WTC11 (cell line): Measurements from ENCODE around the gene KIF17. TPM values are rescaled to one million over a fixed set of nuclear protein-coding genes. Genes with fewer than 3 reads are reported as not detected.

Experiments
- ATAC-seq: fragments of 200-7000 bp; cut with Tn5 transposase; 2 replicates; pipeline ENCODE4 v1.10.0; 2021; ENCODE audit warnings: mild to moderate bottlenecking, moderate library complexity
- CTCF ChIA-PET: fragments of 300-600 bp; sonication (Branson Sonifier 250); formaldehyde crosslinking; loops from one replicate; lab custom pipeline; 2021; ENCODE audit warnings: antibody characterized with exemption; lab: Charles Lee
- POLR2A ChIA-PET: fragments of 350-600 bp; sonication (Branson Sonifier 250); formaldehyde crosslinking; loops from one replicate; lab custom pipeline; 2021; ENCODE audit warnings: antibody characterized with exemption; lab: Charles Lee
- DNase-seq: peaks from one replicate; pipeline ENCODE4 v3.0.0; 2021; ENCODE audit warnings: low spot score
- H3K27ac Mint-ChIP-seq: 2 replicates; pipeline ENCODE4 v1.8.0; 2021; ENCODE audit warnings: mixed read lengths
- H3K27me3 Mint-ChIP-seq: 2 replicates; pipeline ENCODE4 v1.8.0; 2021; ENCODE audit warnings: low read depth, mild to moderate bottlenecking, moderate library complexity, mixed read lengths
- H3K36me3 Mint-ChIP-seq: 2 replicates; pipeline ENCODE4 v1.8.0; 2021; ENCODE audit warnings: mixed read lengths
- H3K4me1 Mint-ChIP-seq: 2 replicates; pipeline ENCODE4 v1.8.0; 2022; ENCODE audit warnings: mixed read lengths
- H3K4me3 Mint-ChIP-seq: 2 replicates; pipeline ENCODE4 v1.8.0; 2021; ENCODE audit warnings: mild to moderate bottlenecking, moderate library complexity, mixed read lengths
- H3K9me3 Mint-ChIP-seq: 2 replicates; pipeline ENCODE4 v1.8.0; 2021; ENCODE audit warnings: mixed read lengths
- AR ChIP-seq: fragments of 250-450 bp; sonication (Bioruptor Pico); IDR thresholded peaks from 2 replicates; pipeline ENCODE4 v1.9.0; 2021; ENCODE audit warnings: mild to moderate bottlenecking
- ARID4B ChIP-seq: sonication (generic); formaldehyde crosslinking; IDR thresholded peaks from 2 replicates; pipeline ENCODE4 v1.8.0; 2023; ENCODE audit warnings: missing genetic modification reagents, mild to moderate bottlenecking, borderline replicate concordance
- ATF1 ChIP-seq: sonication (generic); formaldehyde crosslinking; IDR thresholded peaks from 2 replicates; pipeline ENCODE4 v1.8.1; 2023; ENCODE audit warnings: mild to moderate bottlenecking, moderate library complexity, missing genetic modification reagents
- CBFB ChIP-seq: sonication (generic); formaldehyde crosslinking; IDR thresholded peaks from 2 replicates; pipeline ENCODE4 v1.8.1; 2022; ENCODE audit warnings: mild to moderate bottlenecking, low read depth, missing genetic modification reagents
- CREB1 ChIP-seq: sonication (generic); formaldehyde crosslinking; IDR thresholded peaks from 2 replicates; pipeline ENCODE4 v1.8.0; 2023; ENCODE audit warnings: mild to moderate bottlenecking, missing genetic modification reagents
- CREM ChIP-seq: sonication (generic); formaldehyde crosslinking; IDR thresholded peaks from 2 replicates; pipeline ENCODE4 v1.8.1; 2022; ENCODE audit warnings: mild to moderate bottlenecking, missing genetic modification reagents, moderate library complexity
- CTCF ChIP-seq: fragments of 200-600 bp; IDR thresholded peaks from 2 replicates; pipeline ENCODE4 v1.8.0; 2022; ENCODE audit warnings: antibody characterized with exemption
- E2F1 ChIP-seq: sonication (generic); formaldehyde crosslinking; IDR thresholded peaks from 2 replicates; pipeline ENCODE4 v1.8.0; 2022; ENCODE audit warnings: mild to moderate bottlenecking, missing genetic modification reagents
- ELF4 ChIP-seq: sonication (generic); formaldehyde crosslinking; IDR thresholded peaks from 2 replicates; pipeline ENCODE4 v1.8.1; 2022; ENCODE audit warnings: low read depth, mild to moderate bottlenecking, moderate library complexity, missing genetic modification reagents
- ETV6 ChIP-seq: sonication (generic); formaldehyde crosslinking; IDR thresholded peaks from 2 replicates; pipeline ENCODE4 v1.8.1; 2022; ENCODE audit warnings: mild to moderate bottlenecking, missing genetic modification reagents
- HMGA2 ChIP-seq: fragments of 250-450 bp; sonication (Bioruptor Pico); IDR thresholded peaks from 2 replicates; pipeline ENCODE4 v1.4.0; 2021; ENCODE audit warnings: mild to moderate bottlenecking, moderate library complexity
- IRF1 ChIP-seq: sonication (generic); formaldehyde crosslinking; IDR thresholded peaks from 2 replicates; pipeline ENCODE4 v1.8.0; 2023; ENCODE audit warnings: missing genetic modification reagents
- JAZF1 ChIP-seq: fragments of 250-450 bp; sonication (Bioruptor Pico); IDR thresholded peaks from 2 replicates; pipeline ENCODE4 v1.9.0; 2021; ENCODE audit warnings: moderate library complexity, mild to moderate bottlenecking, inconsistent platforms
- MLX ChIP-seq: sonication (generic); formaldehyde crosslinking; IDR thresholded peaks from 2 replicates; pipeline ENCODE4 v1.8.1; 2023; ENCODE audit warnings: mild to moderate bottlenecking, missing genetic modification reagents, moderate library complexity
- MXD4 ChIP-seq: fragments of 250-450 bp; sonication (Bioruptor Pico); IDR thresholded peaks from 2 replicates; pipeline ENCODE4 v1.8.0; 2021; ENCODE audit warnings: mild to moderate bottlenecking, moderate library complexity, borderline replicate concordance
- TCF7 ChIP-seq: sonication (generic); formaldehyde crosslinking; IDR thresholded peaks from 2 replicates; pipeline ENCODE4 v1.8.0; 2022; ENCODE audit warnings: mild to moderate bottlenecking, low read depth, missing genetic modification reagents, moderate library complexity
- ZNF512 ChIP-seq: sonication (generic); formaldehyde crosslinking; IDR thresholded peaks from 2 replicates; pipeline ENCODE4 v1.8.1; 2022; ENCODE audit warnings: missing genetic modification reagents, borderline replicate concordance
- ZNF671 ChIP-seq: fragments of 250-450 bp; sonication (Bioruptor Pico); IDR thresholded peaks from 2 replicates; pipeline ENCODE4 v1.8.0; 2021; ENCODE audit warnings: mild to moderate bottlenecking
- total RNA-seq: library from RNA; stranded (reverse); gene quantifications from 3 replicates; pipeline ENCODE4 v1.2.3, GENCODE V29; 2021

KIF17 gene
- total RNA-seq, 1 experiment from 2014 or later: 8.1 TPM

GRCh38 chr1:20689645-20690056 lies 28.2 kb downstream of the KIF17 start (continued):
- TF ChIP-seq IRF1 (CRISPR knock-in tag): no peak
- no peak for TF ChIP-seq MLX (CRISPR knock-in tag)
- TF ChIP-seq ATF1 (CRISPR knock-in tag): no peak
- TF ChIP-seq JAZF1 (CRISPR knock-in tag): no peak
- TF ChIP-seq ARID4B (CRISPR knock-in tag): no peak
- TF ChIP-seq AR (CRISPR knock-in tag): no peak
- no peak for TF ChIP-seq ZNF671 (CRISPR knock-in tag)
- no peak for TF ChIP-seq HMGA2 (CRISPR knock-in tag)
- TF ChIP-seq, all 79 proteins: peak for 0

GRCh38 chr1:20686883-20687725 lies 30.7 kb downstream of the KIF17 start:
- TF ChIP-seq MXD4 (CRISPR knock-in tag) (no peak), CREM (CRISPR knock-in tag) (no peak), ELF4 (CRISPR knock-in tag) (no peak), E2F1 (CRISPR knock-in tag) (no peak), CTCF (no peak), CBFB (no peak), CREB1 (CRISPR knock-in tag) (no peak), ETV6 (CRISPR knock-in tag) (no peak), TCF7 (CRISPR knock-in tag) (no peak), ZNF512 (CRISPR knock-in tag) (no peak)
- DNase-seq (no peak), ATAC-seq (no peak)
- Mint-ChIP-seq H3K4me1 (no peaks in the 10 kb centered on the region), H3K36me3 (no peaks in the 10 kb centered on the region; the same call in 1 of the 2 replicates), H3K27ac (no peak overlapping the region), H3K27me3 (no peaks in the 10 kb centered on the region), H3K4me3 (no peak overlapping the region), H3K9me3 (no peaks in the 10 kb centered on the region)
- ChIA-PET CTCF (interaction anchor here (1.4 to 2.7 kb wide), 2 partner anchors 10 to 41 kb away, joined by 3 to 18 read pairs; no protein-coding TSS in a partner anchor), POLR2A (no interaction called here)
